ENCODE data around the gene LDB3.

Gene LDB3

DNA sequence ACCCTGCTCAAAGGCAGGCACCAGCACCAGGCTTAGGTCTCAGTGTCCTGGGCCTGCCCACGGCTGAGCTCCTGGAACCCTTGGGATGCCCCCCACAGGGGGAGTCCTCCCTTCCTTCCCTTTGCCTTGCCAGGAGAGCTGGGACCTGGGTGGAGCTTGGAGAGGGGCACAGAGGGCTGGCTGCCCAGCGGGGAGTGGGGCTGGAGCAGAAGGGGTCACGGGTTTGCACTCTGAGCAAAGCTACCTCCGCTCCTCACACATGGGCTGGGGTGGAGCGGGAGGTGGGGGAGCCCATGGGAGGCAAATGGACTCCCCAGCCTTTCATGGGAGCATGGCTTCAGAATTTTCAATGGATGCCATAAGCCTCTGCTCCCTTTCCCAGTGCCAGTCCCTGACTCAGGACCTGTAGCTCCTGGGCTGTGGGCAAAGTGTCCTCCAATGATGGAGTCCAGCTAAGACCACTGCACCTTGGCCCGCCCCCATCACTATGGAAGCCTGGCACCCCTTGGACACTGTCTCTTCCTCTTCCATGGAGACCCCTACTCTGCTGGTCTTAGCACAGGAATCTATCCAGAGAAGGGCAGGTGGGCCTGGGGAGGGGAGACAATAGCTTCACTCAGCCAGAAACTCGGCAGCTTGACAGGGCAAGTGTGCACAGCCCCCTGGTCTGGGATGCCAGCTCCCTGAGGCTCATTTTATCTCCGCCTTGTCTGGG lies 39.9 kb downstream of the LDB3 start:
- no peak for FAIRE-seq

DNA sequence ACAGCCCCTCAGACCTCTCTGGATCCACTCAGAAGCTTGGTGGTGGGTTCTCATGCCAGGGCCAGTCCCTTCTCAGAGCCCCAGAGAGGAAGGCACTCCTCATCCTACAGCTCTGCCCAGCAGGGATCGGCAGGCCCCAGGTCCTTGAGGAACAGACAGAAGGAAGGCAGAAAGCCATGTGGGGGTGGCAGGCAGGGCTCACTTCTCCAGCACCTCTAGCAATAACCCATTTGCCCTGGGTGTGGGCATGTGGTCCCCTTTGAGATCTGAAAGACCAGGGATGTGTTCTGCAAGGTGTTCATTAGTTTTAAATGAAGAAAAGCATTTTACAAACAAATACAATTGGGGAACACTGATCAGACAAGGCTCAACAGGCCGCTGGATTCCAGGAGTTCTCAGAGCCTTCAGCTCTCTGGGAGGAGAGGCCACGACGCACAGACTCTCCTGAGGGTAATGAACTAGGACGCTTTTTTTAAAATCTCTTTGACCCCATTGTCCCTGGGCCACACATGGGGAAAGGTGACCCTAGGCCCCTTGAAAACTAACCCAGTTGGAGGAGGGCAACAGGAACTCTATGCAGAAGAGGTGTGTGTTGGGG lies 40.6 kb downstream of the LDB3 start:
- no peak for FAIRE-seq

DNA sequence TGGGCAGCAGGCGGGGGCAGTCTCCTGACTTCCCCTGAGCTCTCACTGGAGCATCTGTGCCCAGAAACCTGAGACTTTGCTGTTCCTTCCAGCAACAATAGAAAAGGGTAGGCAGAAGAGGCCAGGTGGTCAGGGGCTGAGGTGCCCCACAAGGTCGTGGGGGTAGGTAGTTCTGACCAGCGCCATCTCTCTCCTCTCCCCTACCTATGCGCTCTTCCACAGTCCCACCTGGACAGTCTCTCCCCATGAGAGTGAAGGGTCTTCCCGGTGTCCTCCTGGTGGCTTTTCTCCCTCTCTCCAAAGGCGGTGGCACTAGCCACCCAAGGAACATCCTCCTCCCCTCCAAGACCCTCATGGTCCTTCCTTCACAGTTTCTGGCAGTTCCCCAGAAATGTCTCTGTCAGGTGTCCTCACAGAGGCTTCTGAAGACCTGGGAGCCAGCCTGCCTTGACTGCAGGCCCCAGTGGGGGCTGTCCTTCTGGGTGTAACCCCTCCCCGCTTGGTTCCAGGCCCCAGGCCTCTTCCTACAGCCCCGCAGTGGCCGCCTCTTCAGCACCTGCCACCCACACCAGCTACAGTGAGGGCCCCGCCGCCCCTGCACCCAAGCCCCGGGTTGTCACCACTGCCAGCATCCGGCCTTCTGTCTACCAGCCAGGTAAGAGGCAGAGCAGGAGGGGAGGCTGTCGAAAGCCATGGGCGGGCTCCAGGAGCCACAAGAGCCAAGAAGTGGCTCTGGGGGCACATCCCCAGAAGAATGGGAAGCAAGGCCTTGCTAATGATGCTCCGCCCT lies 41.3 kb downstream of the LDB3 start:
- no peak for FAIRE-seq

DNA sequence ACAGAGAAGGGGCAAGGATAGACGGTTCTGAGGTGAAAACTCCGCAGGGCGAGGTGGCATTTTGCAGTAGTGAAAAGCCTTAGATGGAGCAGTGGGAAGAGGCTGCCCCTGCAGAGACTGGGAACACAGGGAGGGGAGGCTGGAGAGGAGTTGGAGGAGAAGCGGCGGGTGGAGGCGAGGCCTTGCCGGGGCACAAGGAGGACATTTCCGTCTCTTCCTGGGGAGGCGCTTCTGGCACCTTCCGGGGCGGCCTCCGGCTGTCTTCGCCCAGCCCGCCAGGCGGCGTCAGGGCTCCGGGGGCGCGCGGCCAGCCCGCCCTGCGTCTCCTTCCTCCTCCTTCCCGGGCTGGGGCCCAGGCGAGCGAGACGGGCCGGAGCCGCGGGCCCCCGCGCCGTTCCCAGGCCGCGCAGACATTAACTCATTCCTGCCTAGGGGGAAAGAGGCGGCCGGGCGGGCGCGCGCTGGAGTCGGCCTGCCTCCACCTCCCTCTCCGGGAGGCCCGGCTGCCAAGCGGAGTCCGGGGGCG lies 42.7 kb downstream of the LDB3 start:
- no peak for FAIRE-seq

DNA sequence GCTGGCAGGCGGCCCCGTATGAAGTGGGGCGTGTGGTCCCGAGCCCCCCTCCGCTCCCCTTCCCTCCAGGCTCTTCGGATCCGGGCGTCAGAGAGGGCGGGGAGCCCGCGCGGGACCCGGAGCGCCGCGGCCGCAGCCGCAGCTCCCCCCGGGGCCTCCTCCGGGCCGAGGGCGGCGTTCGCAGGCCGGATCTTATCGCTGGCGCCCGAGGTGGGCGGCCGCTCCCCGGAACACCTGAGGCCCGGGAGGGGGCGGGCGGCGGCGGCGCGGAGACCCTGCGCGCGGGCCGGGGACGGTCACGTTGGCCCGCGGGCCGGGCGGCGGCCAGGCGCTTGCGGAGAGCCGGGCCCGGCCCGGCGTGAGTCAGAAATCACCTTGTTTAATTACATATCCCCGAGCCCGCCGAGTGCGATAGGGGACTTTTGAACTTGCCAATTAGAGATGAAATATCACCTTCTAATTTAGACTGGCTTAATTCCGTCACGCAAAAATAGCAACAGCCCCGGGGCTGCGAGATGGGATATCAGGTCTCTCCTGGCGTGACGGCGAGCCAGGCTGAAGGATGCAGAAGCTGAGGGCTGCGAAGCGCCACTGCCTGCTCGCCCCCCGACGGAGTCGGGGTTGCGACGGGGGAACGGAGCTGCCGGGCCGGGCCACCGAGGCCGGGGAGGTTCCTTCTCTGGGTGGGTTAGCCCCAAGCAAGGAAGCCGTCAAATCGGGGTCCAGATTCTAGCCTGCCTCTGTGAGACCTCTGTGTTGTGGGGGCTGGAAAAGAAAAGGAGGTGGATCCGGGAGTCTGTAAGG lies 43.4 kb downstream of the LDB3 start:
- FAIRE-seq, result no peak

DNA sequence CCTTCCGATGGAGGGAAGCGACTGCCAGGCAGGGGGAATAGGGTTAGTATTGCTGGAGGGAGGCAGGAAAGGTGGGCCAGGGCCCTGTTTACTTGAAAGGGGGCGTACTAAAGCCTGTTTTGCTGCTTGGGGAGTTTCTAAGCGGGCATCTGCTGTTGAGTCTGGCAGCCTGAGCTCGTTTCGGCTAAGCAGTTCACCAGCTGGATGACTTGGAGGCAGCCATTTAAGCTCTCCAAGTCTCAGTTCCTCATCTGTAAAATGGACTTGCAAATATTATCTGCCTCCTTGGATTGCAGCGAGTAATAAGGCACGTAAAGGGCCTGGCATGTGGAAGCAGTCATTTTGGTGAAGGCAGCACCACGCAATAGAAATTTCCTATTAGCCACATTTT lies 44.0 kb downstream of the LDB3 start:
- FAIRE-seq, result no peak

DNA sequence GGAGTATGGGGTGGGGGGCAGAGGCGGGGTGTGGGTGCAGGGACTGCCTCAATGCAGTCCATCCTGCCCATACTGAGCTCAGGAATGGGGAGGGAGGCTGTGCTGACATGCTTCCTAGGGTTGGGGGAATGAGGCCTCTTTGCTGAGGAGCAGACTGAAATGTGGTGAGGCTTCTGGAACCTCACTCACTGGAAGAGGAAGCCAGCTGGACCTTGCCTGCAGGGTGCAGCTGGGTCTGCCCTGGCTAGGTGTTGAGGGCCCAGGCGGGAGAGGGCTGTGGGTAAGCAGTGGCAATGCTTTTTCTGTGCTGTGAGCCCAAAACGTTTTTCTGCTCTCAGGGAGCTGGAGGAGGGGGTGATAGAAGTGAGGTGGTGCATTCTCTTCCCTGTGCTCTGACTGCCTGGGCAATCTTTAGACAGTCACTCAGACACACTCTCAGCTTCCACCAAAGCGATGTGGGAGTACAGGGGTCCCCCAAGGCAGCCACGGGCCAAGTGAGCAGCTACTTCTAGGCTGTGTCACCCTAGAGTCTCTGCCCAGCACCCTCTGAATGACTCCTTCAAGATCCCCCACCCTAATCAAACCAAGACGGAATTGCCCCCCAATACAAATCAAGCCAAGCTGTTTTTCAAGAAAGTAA lies 47.0 kb downstream of the LDB3 start:
- FAIRE-seq, result no peak

DNA sequence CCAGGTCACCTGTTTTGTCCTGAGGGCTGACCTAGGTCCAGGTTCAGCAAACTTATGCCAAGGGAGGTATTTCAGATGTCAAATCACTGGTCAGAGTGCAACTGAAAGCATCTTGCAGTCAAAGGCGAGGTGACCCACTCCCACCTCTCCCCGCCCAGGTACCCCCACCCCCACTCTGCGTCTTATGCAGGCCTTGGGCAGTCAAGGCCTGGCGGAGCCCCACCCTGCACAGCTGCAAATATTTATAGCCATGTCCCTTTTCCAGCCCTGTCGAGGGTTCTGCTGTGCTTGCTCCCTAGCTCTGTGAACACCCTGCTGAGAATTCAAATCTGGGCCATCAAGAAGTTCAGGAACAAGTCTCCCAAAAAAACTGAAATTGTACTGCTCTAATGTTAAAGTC lies 47.5 kb downstream of the LDB3 start:
- no peak for FAIRE-seq

DNA sequence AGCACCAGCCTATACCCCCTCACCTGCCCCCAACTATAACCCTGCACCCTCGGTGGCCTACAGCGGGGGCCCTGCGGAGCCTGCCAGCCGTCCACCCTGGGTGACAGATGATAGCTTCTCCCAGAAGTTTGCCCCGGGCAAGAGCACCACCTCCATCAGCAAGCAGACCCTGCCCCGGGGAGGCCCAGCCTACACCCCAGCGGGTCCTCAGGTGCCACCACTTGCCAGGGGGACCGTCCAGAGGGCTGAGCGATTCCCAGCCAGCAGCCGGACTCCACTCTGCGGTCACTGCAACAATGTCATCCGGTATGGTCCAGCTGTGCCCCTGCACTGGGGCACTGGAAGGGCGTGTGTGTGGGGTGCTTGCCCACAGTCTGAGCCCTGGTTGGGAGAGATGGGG lies 48.2 kb downstream of the LDB3 start:
- FAIRE-seq, result no peak

DNA sequence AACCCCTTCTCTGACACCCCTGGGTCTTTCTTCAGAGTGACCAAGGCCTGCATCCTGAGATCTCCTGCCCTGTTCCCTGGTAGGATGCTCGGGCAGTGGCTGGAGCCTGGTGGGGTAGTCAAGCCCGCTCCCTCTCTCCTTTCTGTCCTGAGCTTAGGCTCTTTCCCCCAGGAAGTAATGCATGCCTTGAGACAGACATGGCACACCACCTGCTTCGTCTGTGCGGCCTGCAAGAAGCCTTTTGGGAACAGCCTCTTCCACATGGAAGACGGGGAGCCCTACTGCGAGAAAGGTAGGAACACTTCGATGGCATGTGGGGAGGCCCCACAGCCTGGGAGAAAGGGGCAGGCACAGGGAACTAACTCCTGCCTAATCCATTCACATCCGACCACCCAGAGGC lies 50.2 kb downstream of the LDB3 start:
- FAIRE-seq, result no peak

DNA sequence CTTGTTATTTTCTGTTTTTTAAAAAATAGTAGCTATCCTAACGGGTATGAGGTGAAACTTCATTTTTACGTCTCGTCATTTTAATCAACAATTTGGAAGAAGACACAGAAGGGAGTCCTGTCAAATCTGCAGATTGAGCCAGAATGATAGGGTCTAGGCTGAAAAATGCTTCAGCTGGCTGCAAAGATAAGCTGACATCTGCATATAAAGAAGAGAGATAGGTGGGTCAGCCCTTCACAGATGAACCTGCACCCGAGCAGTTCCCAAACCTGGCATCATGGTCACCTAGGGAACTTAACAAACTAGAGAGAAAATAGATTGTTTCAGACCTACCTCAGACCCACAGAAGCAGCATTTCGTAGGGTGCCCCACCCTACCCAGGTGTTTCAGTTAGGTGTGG lies 52.9 kb downstream of the LDB3 start:
- FAIRE-seq, result no peak

DNA sequence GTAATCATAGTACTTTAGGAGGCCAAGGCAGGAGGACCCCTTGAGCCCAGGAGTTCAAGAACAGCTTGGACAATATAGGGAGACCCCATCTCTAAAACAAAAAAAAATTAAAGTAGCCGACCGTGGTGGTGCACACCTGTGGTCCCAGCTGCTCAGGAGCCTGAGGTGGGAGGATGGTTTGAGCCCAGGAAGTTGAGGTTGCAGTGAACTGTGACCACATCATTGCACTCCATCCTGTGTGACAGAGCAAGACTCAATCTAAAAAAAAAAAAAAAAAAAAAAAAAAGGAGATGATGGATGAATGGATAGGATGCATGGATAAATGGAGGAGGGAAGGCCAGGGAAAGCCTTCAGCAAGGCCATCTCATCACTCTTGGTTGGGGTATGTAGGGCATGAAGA lies 54.7 kb downstream of the LDB3 start:
- FAIRE-seq, result no peak

DNA sequence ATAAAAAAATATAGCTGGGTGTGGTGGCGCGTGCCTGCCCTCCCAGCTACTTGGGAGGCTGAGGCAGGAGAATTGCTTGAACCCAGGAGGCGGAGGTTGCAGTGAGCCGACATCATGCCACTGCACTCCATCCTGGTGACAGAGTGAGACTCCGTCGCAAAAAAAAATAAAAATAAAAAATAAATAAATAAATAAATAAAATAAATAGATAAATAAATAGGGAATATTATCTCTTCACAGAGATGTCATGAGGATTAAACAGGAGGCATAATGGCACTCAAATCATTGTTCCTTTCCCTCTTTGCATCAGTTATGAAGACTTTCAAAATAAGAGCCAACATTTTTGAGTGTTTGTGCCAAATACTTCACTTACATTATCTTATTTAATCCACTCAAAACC lies 56.1 kb downstream of the LDB3 start:
- FAIRE-seq, result no peak

DNA sequence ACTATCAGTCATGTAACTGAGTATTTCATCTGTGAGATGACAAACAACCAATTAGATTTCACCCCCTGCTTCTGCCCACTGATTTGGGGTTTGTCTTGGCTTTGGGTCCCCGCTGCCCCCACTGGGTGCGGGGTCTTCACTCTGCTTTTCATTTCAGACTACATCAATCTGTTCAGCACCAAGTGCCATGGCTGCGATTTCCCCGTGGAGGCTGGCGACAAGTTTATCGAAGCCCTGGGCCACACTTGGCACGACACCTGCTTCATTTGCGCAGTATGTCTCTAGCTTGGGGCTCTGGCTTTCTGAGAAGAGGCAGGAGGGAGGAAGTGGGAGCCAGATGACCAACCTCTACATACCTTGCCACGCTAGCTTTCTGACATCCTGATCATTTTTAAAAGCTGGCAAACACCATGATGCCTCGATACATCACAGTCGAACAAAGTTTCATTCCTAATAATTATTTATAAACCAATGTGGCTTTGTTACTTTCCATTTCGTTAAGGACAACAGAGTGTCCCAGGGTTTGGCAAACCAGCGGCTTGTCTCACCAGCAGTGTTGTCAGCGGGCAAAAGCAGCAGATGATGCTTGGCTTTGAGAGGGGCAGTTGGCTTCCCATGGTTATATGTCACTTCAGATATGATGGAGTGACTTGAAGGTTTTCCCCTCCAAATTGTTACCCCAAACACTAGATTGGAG lies 57.8 kb downstream of the LDB3 start:
- no peak for FAIRE-seq

DNA sequence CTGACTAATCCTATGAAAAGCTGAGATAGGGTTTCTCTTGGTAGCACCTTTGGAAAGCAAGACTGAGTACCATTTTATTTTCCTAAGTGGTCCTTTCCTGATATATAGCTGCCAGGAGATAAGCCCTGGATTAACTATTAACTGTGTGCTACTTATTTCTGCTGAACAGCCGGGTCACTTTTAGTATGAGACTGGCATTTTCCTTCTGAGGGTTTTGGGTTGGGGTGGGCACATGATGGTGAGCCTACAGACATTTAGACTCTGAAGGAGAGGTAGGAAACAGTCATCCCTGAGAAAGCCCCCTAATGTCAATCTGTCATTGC lies 58.3 kb downstream of the LDB3 start:
- FAIRE-seq, result no peak

DNA sequence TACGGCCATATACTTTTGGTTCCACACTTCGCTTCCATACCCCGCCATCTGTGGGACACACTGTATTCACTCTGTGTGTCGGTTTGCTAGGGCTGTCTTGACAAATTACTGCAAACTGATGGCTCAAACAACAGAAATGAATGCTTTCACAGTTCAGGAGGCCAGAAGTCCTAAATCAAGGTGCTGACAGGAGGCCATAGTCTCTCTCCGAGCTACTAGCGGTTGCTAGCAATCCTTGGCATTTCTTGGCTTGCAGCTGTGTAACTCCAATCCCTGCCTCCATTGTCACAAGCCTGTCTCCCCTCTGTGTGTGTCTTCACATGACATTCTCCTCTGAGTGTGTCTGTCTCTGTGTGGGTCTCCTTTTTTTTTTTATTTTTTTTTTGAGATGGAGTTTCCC lies 59.2 kb downstream of the LDB3 start:
- no peak for FAIRE-seq

DNA sequence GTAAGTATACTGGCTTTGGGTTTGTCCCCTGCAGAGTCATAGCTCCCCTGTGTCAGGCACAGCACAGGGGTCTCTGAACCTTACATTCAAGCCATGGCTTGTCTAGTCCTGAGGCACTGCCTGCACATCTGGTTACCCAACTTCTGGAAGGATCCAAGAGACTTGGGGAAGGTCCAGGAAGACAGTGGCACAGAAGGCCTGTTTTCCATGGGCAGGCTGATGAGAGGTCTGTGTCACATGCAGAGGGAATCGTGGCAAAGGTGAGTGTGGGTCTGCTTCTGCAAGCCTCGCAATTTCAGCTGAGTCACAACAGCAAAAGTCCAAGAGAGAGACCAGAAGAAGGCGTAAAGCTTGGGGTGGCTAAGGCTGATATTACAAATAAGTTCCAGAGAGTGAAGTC lies 59.7 kb downstream of the LDB3 start:
- no peak for FAIRE-seq

DNA sequence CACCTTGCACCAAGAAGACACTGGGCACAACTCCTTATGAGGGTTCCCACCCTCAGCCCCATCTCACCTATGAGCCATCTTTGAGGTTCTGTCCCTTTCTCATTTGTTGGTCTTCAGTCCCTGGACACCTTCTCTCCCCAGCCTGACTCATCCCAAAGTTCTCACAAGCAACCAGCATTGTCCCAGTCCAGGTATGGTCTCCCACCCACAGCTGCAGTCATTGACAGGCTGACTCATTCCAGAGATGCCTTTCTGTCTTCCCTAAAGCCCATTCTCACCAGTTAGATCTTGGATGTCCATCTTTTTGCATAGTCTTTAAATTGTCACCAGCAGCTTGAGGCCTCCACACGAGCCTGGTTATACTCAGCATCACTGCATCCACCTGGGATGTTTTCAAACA lies 61.4 kb downstream of the LDB3 start:
- FAIRE-seq, result no peak

DNA sequence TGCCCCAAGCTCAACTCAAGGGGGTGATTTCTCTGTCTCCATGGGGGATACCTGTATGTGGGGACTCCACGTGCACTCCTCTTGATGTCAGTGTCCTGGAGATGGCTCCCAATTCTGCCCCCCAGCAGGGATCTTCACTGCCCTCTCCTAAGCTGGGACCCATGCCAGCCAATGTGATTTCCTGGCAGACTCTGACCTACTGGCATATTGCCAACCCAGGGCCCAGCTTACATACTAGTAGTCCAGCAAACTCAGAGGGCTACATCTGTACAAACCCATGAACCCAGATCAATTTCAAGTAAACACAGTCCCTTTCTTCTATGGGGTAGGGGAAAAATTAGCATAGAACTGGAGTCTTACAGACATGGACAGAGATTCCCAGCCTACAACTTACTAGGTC lies 61.9 kb downstream of the LDB3 start:
- no peak for FAIRE-seq

DNA sequence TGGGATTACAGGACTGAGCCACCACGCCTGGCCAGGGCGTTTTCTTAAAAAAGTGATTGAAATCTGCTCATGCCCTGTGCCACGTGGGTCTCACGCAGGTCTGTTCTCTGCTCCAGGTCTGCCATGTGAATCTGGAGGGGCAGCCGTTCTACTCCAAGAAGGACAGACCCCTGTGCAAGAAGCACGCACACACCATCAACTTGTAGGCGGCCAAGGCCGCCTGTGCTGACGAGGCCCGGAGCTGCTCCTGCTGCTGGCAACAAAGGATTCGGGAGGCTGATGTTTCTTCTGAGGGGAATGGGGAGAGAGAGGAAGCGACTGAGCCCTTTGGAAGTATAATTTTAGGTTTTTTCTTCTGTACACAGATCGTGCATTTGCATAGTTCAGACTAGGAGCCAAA lies 64.5 kb downstream of the LDB3 start:
- FAIRE-seq, result no peak

DNA sequence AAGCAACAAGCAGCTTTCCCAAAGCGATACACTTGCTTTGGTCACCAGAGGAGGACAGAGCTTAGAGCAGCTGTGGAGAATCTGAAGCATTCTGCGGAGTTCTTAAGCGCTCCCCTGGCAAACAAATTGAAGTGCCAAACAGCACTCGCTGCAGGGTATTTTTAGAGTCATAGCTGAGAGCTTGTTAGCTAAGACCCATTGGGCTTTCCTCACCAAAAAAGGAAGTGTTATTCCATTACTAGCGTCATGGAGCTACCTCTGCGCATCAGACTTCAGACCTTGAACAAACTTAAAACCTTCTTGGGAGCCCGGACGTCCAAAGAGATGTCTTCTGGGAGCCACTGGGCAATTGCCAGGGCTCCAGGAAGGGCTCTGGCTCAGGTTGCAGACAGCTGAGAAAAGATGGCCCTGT lies 65.0 kb downstream of the LDB3 start:
- FAIRE-seq, result no peak
